ENCODE results near the gene THRAP3.
"Not testable (repeated sequence)": the region's sequence is repeated elsewhere in the genome, so short reads cannot be mapped to it uniquely, and the experiment has no call there.

THRAP3 gene, protein sequence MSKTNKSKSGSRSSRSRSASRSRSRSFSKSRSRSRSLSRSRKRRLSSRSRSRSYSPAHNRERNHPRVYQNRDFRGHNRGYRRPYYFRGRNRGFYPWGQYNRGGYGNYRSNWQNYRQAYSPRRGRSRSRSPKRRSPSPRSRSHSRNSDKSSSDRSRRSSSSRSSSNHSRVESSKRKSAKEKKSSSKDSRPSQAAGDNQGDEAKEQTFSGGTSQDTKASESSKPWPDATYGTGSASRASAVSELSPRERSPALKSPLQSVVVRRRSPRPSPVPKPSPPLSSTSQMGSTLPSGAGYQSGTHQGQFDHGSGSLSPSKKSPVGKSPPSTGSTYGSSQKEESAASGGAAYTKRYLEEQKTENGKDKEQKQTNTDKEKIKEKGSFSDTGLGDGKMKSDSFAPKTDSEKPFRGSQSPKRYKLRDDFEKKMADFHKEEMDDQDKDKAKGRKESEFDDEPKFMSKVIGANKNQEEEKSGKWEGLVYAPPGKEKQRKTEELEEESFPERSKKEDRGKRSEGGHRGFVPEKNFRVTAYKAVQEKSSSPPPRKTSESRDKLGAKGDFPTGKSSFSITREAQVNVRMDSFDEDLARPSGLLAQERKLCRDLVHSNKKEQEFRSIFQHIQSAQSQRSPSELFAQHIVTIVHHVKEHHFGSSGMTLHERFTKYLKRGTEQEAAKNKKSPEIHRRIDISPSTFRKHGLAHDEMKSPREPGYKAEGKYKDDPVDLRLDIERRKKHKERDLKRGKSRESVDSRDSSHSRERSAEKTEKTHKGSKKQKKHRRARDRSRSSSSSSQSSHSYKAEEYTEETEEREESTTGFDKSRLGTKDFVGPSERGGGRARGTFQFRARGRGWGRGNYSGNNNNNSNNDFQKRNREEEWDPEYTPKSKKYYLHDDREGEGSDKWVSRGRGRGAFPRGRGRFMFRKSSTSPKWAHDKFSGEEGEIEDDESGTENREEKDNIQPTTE

DNA sequence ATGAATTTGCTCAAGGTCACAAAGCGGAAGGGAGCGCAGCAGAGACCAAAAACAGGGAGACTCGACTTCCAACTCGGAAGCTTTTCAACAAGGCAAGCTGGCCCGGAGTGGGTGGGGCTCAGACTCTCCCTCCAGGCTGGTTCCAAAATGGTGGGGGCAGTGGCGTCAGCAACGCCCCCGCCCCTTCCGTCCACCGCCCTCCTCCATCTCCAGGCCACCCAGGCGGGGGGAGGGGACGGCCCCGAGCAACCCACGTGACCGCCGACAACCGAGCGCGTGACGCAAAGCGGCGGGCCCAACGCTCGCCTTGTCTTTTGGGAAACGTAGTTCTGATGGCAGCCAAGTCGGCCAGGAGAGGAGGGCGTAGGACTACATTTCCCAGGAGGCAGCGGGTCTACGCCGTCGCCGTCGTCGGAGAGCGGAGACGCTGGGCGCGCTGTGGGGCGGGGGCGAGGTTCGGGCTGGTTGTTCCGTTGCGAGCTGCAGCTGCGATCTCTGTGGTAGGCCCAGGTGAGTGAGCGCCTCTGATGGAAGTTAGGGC is at the start of gene THRAP3:
TSS of gene THRAP3 (plus strand) at position 448 of the 541 bp plus-strand sequence. CDS start 58,121 bp downstream, outside the sequence.
- peak; percentile 100 for DNase-seq (ENCODE audit: low read depth, low spot score)

GRCh38 chr1:36174713-36175112 is 49.5 kb upstream of the THRAP3 start:
- DNase-seq (ENCODE audit: low read depth, low spot score): no peak

- peak; percentile 79 for DNase-seq (ENCODE audit: low read depth, low spot score)
Observed at GRCh38 chr1:36175137-36176095, 48.8 kb upstream of the THRAP3 start.

GRCh38 chr1:36176106-36176949 is 47.9 kb upstream of the THRAP3 start:
- DNase-seq (ENCODE audit: low read depth, low spot score): no peak

GRCh38 chr1:36177589-36178431 is 46.4 kb upstream of the THRAP3 start:
- DNase-seq (ENCODE audit: low read depth, low spot score): no peak

DNA sequence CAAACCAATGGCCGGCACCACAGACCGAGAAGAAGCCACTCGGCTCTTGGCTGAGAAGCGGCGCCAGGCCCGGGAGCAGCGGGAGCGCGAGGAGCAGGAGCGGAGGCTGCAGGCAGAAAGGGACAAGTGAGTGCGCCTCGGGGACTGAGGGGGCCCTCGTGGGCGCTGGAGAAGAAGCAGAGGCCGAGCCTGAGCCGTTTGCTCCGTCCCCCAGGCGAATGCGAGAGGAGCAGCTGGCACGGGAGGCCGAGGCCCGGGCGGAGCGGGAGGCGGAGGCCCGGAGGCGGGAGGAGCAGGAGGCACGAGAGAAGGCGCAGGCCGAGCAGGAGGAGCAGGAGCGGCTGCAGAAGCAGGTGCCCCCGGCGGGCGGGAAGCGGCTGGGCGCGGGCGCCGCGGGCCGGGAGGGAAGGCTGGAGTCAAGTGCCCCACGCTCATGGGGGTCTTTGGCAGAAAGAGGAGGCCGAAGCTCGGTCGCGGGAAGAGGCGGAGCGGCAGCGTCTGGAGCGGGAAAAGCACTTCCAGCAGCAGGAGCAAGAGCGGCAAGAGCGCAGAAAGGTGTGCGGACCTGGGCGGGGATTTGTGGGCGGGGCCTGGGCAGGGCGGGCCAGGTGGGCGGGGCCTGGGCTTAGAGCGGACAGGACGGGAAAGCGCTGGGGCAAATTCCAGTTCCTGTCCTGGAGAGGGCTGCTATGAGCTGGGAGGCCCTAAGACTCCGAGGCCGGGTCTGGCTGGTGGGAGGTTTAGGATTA is 45.6 kb upstream of the THRAP3 start:
- DNase-seq (ENCODE audit: low read depth, low spot score): no peak

GRCh38 chr1:36179220-36179600 is 45.0 kb upstream of the THRAP3 start:
- no peak for DNase-seq (ENCODE audit: low read depth, low spot score)

DNA sequence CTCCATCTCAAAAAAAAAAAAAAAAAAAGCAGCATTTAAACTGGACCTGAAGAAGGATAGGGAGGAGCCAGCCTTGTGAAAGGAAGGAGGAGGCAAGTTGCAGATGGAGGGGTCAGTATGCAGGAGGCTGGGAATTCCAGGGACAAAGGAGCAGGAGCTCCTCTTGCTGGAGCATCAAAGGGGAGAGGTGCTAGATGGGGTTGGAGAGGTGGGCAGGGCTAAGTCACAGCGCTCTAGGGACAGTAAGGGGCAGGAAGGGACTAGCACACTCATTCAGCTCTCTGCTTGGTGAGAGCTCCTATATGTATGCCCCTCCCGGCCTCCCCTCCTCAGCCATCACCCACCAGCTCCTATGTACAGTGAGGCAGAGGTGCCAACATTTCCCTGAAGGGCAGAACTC is 41.5 kb upstream of the THRAP3 start:
- DNase-seq (ENCODE audit: low read depth, low spot score): no peak

GRCh38 chr1:36183309-36183856 is 40.9 kb upstream of the THRAP3 start:
- peak; percentile 42 for DNase-seq (ENCODE audit: low read depth, low spot score)

DNA sequence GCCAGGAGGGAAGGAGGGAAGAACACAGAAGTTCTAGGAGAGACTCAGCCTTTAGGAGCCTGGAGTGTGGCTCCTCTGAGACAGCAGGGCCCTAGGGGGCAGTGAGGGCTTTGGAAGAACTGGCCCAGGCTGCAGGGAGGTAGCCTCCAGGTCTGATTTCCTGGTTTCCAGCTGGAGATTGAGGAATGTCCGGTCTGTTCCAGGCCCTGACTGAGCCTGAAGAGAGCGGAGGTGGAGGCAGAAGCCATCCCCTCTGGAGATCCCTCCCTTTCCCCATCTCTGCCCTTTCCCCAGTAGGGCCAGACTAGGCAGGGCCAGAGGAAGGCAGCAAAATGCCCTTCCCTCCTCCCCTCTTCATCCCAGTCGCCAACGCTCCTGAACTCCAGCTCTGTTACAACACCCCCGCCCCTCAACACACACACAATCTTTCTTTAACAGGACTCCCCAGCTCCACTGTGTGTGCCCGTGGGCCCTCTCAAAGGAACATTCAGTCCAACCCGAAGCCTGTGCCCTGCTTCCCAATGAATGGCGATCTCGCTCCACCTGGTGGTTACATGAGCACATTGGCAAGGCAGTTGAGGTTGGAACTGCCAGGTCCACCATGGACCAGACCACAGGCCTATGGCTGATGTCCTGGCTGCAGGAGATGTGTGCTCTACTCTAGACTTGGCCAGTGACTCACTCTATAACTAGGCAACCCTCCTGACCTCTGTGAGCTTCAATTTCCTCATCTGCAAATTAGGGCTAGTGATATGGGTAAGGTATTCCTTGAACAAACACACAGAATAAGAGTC is 36.2 kb upstream of the THRAP3 start:
- DNase-seq (ENCODE audit: low read depth, low spot score): peak; percentile 93

GRCh38 chr1:36196805-36197204 is 27.4 kb upstream of the THRAP3 start:
- not testable (repeated sequence) for DNase-seq (ENCODE audit: low read depth, low spot score)

DNA sequence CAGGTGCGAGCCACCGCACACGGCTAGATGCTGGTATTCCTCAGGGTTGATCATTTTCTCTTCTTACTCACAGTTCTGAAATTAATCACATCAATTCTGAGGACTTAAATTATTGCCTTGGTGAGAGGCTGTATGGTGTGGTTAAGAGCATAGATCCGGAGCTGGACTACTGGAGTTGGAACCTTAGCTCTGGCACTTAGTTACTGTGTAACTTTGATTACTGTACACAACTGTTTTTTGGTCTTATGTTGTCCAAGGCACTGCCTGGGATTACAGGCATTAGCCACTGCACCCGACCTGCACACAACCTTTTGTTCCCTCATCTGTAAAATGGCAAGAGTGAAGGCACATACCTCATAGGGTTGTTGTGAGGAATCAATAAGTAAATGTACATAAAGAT is 25.6 kb upstream of the THRAP3 start:
- no peak for DNase-seq (ENCODE audit: low read depth, low spot score)

GRCh38 chr1:36199934-36200741 is 24.1 kb upstream of the THRAP3 start:
- DNase-seq (ENCODE audit: low read depth, low spot score): peak; percentile 66

GRCh38 chr1:36203027-36203553 is 21.2 kb upstream of the THRAP3 start:
- no peak for DNase-seq (ENCODE audit: low read depth, low spot score)

- peak; percentile 85 for DNase-seq (ENCODE audit: low read depth, low spot score)
Observed at GRCh38 chr1:36203554-36204346, 20.5 kb upstream of the THRAP3 start.
